K562 (cell line): ENCODE results near the gene SEZ6. TPM values are rescaled to one million over a fixed set of nuclear protein-coding genes. Genes with fewer than 3 reads are reported as not detected.

Experiments used
- ZNF584 ChIP-seq: fragments of 200-800 bp; sonication (Bioruptor generic); IDR thresholded peaks from 2 replicates; pipeline ENCODE4 v1.6.1; 2016; ENCODE audit warnings: low read depth, mild to moderate bottlenecking, missing genetic modification characterization, missing compliant biosample characterization
- polyA plus RNA-seq, 8 experiments: library from polyadenylated mRNA; depleted of rRNA in 4 of 8; stranded (reverse) in 5 of 8; unstranded in 3 of 8; fragments of >200 nt; fragmentation: Nextera tagmentation in 2 of 8; fragmentation: Illumina TruSeq in 1 of 8; extraction: Ambion mirVana in 2 of 8; extraction: Trizol in 1 of 8; gene quantifications; 2 replicates each; pipeline versions ENCODE4 v1.2.1 to v1.2.3, GENCODE V29; 2011 to 2014; ENCODE audit warnings: inconsistent platforms in 1 of 8, missing spikeins in 1 of 8
- total RNA-seq, 7 experiments: library from RNA; depleted of rRNA in 6 of 7; stranded (reverse); fragments of >200 nt in 6 of 7; fragmentation: Illumina TruSeq in 2 of 7; extraction: Trizol in 2 of 7; gene quantifications; 2 replicates each; pipeline versions ENCODE4 v1.2.1 to v1.2.3, GENCODE V29; 2011 to 2021; ENCODE audit warnings: low replicate concordance in 1 of 7
- TF ChIP-seq, protein P1 (sequence below): fragments of 450-650 bp; IDR thresholded peaks from 2 replicates; pipeline ENCODE4 v1.6.1; 2016; ENCODE audit warnings: mild to moderate bottlenecking, moderate library complexity

Gene SEZ6
- total and polyA plus RNA-seq, 9 of the 15 experiments (the other 6 are each of a cell fraction or from before 2014, with no cell fraction given) = not detected

DNA sequence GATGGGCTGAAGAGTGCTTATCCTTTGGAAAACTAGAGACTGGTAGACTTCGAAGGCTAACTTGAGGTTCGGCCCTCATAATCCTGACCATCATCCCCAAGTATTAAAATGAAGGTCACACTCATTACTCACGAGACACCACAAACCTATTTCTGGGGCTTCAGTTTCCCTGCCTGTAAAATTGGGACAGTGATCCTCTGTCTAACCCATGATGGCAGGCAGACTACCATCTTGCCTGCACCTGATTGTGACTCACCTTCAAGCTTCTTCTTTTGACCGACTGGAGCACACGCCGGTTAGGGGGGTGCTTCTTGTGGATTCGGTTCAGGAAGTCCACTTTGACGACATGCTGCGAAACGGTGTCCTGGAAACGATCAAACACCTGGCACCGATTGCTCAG is 88.8 kb downstream of the SEZ6 start (continued):
- TF ChIP-seq, protein P1, sequence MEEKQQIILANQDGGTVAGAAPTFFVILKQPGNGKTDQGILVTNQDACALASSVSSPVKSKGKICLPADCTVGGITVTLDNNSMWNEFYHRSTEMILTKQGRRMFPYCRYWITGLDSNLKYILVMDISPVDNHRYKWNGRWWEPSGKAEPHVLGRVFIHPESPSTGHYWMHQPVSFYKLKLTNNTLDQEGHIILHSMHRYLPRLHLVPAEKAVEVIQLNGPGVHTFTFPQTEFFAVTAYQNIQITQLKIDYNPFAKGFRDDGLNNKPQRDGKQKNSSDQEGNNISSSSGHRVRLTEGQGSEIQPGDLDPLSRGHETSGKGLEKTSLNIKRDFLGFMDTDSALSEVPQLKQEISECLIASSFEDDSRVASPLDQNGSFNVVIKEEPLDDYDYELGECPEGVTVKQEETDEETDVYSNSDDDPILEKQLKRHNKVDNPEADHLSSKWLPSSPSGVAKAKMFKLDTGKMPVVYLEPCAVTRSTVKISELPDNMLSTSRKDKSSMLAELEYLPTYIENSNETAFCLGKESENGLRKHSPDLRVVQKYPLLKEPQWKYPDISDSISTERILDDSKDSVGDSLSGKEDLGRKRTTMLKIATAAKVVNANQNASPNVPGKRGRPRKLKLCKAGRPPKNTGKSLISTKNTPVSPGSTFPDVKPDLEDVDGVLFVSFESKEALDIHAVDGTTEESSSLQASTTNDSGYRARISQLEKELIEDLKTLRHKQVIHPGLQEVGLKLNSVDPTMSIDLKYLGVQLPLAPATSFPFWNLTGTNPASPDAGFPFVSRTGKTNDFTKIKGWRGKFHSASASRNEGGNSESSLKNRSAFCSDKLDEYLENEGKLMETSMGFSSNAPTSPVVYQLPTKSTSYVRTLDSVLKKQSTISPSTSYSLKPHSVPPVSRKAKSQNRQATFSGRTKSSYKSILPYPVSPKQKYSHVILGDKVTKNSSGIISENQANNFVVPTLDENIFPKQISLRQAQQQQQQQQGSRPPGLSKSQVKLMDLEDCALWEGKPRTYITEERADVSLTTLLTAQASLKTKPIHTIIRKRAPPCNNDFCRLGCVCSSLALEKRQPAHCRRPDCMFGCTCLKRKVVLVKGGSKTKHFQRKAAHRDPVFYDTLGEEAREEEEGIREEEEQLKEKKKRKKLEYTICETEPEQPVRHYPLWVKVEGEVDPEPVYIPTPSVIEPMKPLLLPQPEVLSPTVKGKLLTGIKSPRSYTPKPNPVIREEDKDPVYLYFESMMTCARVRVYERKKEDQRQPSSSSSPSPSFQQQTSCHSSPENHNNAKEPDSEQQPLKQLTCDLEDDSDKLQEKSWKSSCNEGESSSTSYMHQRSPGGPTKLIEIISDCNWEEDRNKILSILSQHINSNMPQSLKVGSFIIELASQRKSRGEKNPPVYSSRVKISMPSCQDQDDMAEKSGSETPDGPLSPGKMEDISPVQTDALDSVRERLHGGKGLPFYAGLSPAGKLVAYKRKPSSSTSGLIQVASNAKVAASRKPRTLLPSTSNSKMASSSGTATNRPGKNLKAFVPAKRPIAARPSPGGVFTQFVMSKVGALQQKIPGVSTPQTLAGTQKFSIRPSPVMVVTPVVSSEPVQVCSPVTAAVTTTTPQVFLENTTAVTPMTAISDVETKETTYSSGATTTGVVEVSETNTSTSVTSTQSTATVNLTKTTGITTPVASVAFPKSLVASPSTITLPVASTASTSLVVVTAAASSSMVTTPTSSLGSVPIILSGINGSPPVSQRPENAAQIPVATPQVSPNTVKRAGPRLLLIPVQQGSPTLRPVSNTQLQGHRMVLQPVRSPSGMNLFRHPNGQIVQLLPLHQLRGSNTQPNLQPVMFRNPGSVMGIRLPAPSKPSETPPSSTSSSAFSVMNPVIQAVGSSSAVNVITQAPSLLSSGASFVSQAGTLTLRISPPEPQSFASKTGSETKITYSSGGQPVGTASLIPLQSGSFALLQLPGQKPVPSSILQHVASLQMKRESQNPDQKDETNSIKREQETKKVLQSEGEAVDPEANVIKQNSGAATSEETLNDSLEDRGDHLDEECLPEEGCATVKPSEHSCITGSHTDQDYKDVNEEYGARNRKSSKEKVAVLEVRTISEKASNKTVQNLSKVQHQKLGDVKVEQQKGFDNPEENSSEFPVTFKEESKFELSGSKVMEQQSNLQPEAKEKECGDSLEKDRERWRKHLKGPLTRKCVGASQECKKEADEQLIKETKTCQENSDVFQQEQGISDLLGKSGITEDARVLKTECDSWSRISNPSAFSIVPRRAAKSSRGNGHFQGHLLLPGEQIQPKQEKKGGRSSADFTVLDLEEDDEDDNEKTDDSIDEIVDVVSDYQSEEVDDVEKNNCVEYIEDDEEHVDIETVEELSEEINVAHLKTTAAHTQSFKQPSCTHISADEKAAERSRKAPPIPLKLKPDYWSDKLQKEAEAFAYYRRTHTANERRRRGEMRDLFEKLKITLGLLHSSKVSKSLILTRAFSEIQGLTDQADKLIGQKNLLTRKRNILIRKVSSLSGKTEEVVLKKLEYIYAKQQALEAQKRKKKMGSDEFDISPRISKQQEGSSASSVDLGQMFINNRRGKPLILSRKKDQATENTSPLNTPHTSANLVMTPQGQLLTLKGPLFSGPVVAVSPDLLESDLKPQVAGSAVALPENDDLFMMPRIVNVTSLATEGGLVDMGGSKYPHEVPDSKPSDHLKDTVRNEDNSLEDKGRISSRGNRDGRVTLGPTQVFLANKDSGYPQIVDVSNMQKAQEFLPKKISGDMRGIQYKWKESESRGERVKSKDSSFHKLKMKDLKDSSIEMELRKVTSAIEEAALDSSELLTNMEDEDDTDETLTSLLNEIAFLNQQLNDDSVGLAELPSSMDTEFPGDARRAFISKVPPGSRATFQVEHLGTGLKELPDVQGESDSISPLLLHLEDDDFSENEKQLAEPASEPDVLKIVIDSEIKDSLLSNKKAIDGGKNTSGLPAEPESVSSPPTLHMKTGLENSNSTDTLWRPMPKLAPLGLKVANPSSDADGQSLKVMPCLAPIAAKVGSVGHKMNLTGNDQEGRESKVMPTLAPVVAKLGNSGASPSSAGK = no peak
- TF ChIP-seq ZNF584 (CRISPR knock-in tag) = no peak
